GM18511 (cell line): ENCODE data around the gene MT1H.
"Not testable (repeated sequence)": the region's sequence is repeated elsewhere in the genome, so short reads cannot be mapped to it uniquely, and the experiment has no call there.

Experiments
- ATAC-seq: cut with Tn5 transposase; IDR thresholded peaks from one replicate; pipeline ENCODE4 v1.9.1; 2021; ENCODE audit warnings: mild to moderate bottlenecking, moderate library complexity; ENCODE audit not compliant: unreplicated experiment

Gene MT1H

DNA sequence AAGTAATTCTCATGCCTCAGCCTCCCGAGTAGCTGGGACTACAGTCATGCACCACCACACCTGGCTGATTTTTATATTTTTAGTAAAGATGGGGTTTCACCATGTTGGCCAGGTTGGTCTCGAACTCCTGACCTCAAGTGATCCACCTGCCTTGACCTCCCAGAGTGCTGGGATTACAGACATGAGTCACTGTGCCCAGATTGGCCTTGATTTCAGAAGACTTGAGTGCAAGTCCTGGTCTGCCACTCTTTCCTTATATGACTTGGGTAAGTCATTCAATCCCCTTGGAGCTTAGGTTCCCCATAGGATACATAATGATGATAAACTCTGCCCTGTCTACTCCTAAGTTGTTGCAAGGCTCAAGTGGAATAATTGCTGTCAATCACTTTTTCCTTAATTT lies 47.9 kb downstream of the MT1H start:
- ATAC-seq, result not testable (repeated sequence)
